ENCODE results near the gene TRPM2.

The TRPM2 gene

GRCh38 chr21:44432841-44433790 lies 79.7 kb downstream of the TRPM2 start:
- DNase-seq = no peak

GRCh38 chr21:44433791-44434567 lies 80.6 kb downstream of the TRPM2 start:
- no peak for DNase-seq

GRCh38 chr21:44434568-44434925 lies 81.1 kb downstream of the TRPM2 start:
- no peak for DNase-seq

GRCh38 chr21:44434936-44435635 lies 81.7 kb downstream of the TRPM2 start:
- DNase-seq = no peak

GRCh38 chr21:44436111-44436611 lies 82.7 kb downstream of the TRPM2 start:
- DNase-seq = no peak

- DNase-seq = no peak
Measured at GRCh38 chr21:44436958-44437357, 83.5 kb downstream of the TRPM2 start.

GRCh38 chr21:44437371-44437695 lies 83.9 kb downstream of the TRPM2 start:
- DNase-seq = no peak

GRCh38 chr21:44437696-44438431 lies 84.4 kb downstream of the TRPM2 start:
- DNase-seq = no peak

GRCh38 chr21:44438531-44439210 lies 85.2 kb downstream of the TRPM2 start:
- no peak for DNase-seq

GRCh38 chr21:44439211-44439600 lies 85.8 kb downstream of the TRPM2 start:
- no peak for DNase-seq

GRCh38 chr21:44440241-44441040 lies 87.0 kb downstream of the TRPM2 start:
- DNase-seq = no peak

GRCh38 chr21:44441041-44441400 lies 87.6 kb downstream of the TRPM2 start:
- no peak for DNase-seq

GRCh38 chr21:44441581-44442265 lies 88.3 kb downstream of the TRPM2 start:
- no peak for DNase-seq

GRCh38 chr21:44442266-44443125 lies 89.1 kb downstream of the TRPM2 start:
- no peak for DNase-seq

GRCh38 chr21:44443291-44443890 lies 90.0 kb downstream of the TRPM2 start:
- DNase-seq = no peak

GRCh38 chr21:44443891-44444285 lies 90.5 kb downstream of the TRPM2 start:
- no peak for DNase-seq

- no peak for DNase-seq
Measured at GRCh38 chr21:44444286-44444931, 91.0 kb downstream of the TRPM2 start.

- DNase-seq = no peak
Measured at GRCh38 chr21:44445145-44445812, 91.9 kb downstream of the TRPM2 start.
